Fibroblast of villous mesenchyme (primary cell): ENCODE data around the gene TIAM1. TPM values are rescaled to one million over a fixed set of nuclear protein-coding genes. Genes with fewer than 3 reads are reported as not detected.

Experiments
- DNase-seq: peaks from one replicate; pipeline ENCODE4 v3.0.0-alpha.2; 2010; ENCODE audit warnings: low read depth
- H3K4me3 ChIP-seq: 2 replicates; pipeline ENCODE4 v1.5.1; 2011; ENCODE audit warnings: low read depth, mild to moderate bottlenecking, low read length
- CTCF ChIP-seq: IDR thresholded peaks from 2 replicates; pipeline ENCODE4 v1.5.1; 2012; ENCODE audit warnings: low read depth, mild to moderate bottlenecking, low read length; ENCODE audit not compliant: insufficient read depth
- total RNA-seq: library from RNA; depleted of rRNA; stranded (reverse); fragments of >200 nt; gene quantifications from 2 replicates; pipeline ENCODE4 v1.2.3, GENCODE V29; 2012

The TIAM1 gene
- total RNA-seq, 1 donor = 0.43 TPM

DNA sequence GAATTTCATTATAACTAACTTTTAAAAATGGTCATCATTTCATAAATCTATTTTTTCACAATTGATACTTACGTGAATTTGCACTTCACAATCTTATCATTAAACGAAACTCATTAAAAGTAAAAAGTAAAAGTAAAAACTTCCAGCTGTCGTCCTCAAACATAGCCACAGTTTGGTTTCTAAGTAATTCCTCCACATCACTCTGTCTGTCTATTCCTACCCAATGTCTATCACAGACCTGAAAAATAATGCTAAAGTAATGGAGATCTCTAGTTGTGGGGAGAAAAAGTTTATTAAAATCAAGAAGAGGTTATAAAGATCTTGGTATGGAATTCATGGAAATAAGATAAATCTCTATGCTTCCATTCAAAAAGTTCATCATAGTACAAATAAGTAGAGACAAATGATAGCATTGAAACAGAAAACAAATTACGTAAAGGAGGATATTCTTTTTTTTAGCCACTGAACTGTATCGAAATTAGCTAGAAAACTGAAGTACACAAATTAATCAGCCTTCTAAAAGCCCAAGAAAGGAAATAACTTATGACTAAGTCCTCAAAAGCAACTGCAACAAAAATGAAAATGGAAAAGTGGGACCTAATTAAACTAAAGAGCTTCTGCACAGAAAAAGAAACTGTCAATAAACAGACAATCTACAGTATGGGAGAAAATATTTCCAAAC lies 148.6 kb downstream of the TIAM1 start:
- TF ChIP-seq CTCF = no peak
- no peak overlapping the region for H3K4me3 ChIP-seq
- no peak for DNase-seq

- no peak for DNase-seq
- no peak overlapping the region for H3K4me3 ChIP-seq
- TF ChIP-seq CTCF = no peak
These were observed 149.4 kb downstream of the TIAM1 start for GRCh38 chr21:31194510-31195293.

- H3K4me3 ChIP-seq = no peak overlapping the region
- DNase-seq = no peak
- no peak for TF ChIP-seq CTCF
These were observed 150.3 kb downstream of the TIAM1 start for GRCh38 chr21:31193761-31194160.

DNA sequence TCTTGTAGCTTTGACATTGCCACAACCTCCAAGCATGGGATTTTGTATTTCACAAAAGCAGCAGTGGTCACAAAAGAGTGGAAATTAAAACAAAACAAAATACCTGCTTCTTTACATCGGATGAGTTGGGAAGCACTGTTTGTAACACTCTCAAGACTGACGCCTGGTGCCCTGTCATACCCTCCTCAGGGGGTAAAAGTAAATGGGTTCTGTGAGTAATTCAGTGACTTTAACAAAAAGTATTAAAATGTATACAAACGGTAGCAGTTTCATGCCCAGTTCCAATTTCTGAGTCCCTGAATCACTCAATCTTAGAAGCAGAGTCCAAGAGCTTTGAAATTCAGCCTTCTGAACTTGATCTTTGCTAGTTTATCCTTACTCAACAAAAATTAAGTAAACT lies 152.5 kb downstream of the TIAM1 start:
- no peak overlapping the region for H3K4me3 ChIP-seq
- no peak for DNase-seq
- no peak for TF ChIP-seq CTCF

DNA sequence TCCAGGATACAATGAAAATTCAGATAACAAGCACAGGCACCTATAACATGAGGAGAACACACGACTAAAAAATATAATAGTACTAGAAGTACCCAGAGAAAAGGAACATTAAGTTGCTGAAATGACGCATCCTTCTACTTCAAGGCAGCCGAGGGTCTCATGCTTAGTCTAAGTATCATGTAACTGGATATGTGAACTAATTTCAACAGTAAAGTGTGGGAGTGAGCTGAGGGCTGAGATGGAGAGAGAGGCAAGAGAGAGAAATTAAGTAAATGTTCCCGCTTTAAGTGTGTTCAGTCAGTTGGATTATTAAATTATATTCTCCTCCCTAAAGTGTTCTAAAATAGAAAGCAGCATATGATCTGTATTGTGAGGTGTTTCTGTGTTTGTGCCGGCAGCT lies 153.5 kb downstream of the TIAM1 start:
- no peak for DNase-seq
- no peak for TF ChIP-seq CTCF
- no peak overlapping the region for H3K4me3 ChIP-seq

- no peak for DNase-seq
- H3K4me3 ChIP-seq = no peak overlapping the region
- TF ChIP-seq CTCF = no peak
These were observed 156.6 kb downstream of the TIAM1 start for GRCh38 chr21:31187499-31187898.

GRCh38 chr21:31186916-31187315 lies 157.1 kb downstream of the TIAM1 start:
- no peak for TF ChIP-seq CTCF

More at GRCh38 chr21:31186916-31187315, 157.1 kb downstream of the TIAM1 start:
- DNase-seq = no peak
- no peak overlapping the region for H3K4me3 ChIP-seq
